COLO668 (cell line): Measurements from ENCODE around the gene SDCBP2.

Experiments used
- DNase-seq: peaks from one replicate; lab custom pipeline; 2025; ENCODE audit not compliant: unreplicated experiment; lab: John Stamatoyannopoulos, UW

The SDCBP2 gene

DNA sequence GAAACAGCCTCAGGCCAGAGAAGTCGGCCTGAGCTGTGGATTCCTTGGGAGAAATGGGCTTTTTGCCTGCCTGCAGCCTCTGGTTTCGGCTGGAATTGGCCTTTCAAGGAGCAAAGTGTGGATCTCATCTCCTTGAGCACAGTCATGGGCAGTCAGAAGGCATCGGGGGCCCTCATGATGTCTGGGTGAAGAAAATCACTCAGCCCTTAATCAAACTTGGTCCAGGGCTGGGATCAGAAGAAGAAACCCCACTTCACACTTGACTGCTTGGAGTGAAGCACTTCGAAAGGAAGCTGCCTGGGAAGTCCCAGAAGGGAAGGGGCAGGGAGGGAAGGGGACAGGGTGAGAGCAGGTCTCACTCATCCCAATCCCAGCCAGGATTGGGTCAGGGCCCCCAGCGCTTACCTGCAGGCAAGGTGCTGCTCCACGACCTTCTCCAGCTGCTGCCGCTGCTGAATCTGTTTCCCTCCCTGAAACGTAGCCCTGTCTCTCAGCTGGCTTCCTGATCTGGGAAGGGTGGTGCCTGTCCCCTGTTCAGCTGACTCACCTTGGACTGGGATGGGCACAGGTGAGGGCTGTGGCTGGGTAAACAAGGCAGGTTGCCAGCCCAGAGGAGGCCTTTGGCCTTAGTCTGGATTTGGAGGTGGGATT lies at the start of gene SDCBP2:
Gene SDCBP2 (minus strand): TSS at position 460 of the 651 bp plus-strand sequence. CDS start 8,723 bp downstream, outside the sequence.
- DNase-seq: peak; percentile 87

DNA sequence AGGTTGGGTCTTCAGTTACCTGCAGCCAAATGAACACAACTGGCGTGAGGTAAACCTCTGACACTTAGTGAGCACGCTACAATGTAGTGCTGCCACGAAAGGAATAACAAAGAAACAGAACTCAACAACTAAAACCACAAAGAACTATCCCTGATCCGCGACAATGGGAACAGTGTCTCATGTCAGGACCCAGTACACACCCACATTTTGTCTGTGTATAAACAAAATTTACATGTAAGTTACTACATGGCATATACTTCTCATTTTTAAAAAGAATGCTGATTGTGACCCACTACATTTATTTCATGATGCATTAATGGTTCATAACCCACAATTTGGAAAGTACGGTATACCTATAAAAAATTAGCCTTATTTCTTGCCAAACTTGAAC lies 49.8 kb upstream of the SDCBP2 start:
- no peak for DNase-seq

DNA sequence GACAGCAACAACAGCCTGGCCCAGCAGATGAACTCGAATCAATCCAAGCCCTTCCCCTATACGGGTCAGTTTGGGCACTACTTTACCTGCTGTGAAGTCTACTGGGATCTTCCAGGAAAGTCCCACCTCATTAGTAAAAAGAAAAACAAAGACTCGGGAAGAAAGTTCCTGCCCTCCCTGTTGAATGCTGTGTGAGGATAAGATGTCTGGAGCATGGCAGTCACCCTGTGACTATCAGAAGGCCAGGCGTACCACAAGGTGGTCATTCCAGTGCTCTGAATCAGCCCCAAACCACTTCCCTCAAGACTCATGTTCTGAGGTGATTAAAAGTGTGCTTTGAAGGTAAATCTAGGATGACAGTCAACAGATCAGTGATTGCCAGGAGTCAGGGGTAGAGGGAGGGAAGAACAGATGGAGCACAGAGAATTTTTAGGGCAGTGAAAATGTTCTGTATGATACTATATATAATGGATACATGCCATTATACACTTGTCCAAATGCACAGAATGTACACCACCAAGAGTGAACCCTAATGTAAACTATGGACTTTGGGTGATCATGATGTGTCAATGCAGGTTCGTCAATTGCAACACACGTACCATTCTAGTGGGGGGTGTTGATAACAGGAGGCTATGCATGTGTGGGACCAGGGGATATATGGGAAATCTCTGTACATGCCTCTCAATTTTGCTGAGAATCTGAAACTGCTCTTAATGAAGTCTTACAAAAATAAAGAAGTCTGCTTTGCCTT lies 49.2 kb upstream of the SDCBP2 start:
- no peak for DNase-seq

DNA sequence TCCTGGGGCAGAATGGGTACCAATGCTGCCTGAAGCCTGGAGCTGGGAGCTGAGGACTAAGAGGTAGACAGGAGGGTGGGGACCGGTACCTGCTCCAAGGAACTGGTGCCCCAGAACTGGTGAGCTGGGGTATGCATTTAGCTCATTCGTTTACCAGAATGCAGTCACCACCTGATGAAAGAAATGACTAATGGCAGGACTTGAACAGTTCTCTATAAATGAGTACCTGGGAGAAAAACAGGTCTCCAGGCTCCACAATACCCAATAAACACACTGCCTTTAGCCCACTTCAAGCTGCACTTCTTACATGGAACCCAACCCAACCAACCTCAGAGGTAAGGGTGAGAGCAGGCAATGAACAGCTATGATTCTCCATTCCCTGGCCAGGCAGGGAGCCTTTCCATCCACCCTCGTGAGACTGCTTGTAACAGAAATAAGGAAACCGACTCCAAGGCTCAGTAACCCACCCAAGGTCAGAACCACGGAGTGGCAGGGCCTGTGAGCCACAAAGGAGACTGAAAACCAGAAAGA lies 48.5 kb upstream of the SDCBP2 start:
- DNase-seq: no peak

DNA sequence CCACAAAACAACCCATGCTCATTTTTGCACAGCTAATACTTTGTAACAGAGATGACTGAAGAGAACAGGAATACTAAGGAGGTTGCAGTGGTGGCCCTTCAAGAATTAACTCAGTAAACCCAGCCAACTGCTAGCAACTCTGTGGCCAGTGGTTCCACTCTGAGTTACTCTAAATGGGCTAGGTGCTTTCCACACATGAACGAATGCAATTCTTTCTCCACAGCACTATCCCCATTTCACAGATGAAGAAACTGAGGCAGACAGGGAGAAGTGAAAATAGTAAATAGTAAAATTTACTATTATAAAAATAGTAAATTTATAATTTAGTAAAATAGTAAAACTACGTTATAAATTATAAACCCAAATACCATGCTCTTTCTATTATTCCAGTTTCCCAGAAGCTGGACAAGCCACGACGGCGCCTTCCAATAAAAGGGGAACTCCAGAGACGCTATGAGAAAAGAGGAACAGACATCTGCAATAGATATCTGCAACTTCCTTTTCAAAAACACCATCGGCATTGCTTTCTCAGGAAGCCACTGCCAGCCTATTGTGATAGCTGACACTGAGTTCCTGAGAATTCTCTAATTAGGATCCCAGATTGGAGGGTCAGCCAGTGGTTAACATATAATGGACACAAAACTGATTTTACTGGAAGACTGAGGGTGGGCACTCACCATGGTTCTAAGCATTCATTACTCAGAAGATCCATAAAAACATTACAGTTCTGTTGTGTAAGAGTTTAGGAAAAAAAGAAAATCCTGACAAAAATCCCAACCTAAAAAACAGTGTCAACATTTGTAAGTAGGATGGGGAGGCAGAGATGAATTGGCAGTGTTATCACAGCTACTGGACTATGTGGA lies 47.7 kb upstream of the SDCBP2 start:
- DNase-seq: no peak

GRCh38 chr20:1376007-1376406 lies 47.1 kb upstream of the SDCBP2 start:
- no peak for DNase-seq

- no peak for DNase-seq
These were observed 46.6 kb upstream of the SDCBP2 start for GRCh38 chr20:1375515-1375914.

DNA sequence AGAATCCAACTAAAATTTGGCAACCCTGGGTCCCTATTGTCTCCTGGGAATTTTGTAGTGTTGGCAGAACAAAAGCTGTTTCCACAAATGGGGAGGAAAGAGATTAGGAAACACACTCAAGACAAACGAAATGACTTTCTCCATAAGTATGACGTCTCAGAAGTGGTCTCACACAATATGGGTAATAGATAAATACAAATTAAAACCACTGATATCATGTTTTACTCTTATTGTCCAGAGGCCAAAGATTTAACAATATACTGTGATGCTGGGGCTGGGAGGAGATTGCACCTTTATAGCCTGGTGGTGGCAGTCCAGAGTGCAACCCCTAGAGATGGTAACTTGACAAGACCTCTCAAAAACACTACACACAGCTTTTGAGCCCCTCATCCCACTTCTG lies 45.3 kb upstream of the SDCBP2 start:
- DNase-seq: no peak

DNA sequence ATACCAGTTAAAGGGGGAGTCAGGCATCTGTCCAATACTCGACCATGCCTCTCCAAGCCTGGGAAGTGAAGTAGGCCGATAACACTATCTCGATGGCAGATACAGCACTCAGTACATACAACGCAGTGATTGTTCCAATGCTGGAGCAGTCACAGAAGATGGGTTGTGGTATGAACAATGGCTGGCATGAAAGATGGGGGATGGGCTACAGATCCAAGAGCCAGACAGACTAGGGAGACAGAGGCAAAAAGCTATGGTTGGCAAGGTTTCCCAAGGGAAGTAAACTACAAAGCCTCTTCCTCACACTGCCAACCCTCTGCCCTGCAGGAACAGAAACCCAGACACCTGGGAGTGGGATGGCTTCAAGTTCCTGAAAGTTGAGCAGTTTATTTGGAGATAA lies 44.7 kb upstream of the SDCBP2 start:
- DNase-seq: no peak

GRCh38 chr20:1373036-1373435 lies 44.1 kb upstream of the SDCBP2 start:
- DNase-seq: no peak

DNA sequence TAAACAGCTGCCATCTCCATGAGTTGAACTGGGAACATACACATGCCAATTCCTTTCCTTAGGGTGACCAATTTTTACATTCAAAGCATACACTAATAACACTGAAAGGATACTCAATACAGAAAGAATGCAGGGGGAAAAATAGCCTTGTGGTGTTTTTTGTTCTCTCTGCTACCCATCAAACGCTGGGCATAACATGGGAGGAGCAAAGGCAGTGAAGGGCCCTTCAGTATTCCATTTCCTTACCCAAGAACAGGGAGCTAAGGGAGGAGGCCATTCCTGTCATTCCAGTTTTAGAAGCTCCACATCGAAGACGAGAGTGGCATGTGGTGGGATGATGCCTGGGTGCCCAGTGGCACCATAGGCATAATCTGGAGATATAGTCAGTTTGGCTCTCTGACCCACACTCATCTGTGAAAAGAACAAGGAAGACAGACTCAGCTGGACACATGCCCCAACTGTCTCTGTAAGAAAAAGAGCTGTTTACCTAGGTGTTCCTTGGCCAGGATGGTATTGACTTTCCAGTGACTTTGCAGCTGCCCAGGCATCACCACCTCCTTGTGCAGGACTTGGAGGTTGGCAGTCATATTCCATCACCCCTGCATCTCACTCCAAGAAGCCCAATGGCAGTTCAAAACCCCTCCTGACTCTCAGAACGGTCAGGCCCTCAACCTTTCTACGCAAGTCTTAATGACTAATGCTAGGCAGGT lies 43.0 kb upstream of the SDCBP2 start:
- DNase-seq: no peak

DNA sequence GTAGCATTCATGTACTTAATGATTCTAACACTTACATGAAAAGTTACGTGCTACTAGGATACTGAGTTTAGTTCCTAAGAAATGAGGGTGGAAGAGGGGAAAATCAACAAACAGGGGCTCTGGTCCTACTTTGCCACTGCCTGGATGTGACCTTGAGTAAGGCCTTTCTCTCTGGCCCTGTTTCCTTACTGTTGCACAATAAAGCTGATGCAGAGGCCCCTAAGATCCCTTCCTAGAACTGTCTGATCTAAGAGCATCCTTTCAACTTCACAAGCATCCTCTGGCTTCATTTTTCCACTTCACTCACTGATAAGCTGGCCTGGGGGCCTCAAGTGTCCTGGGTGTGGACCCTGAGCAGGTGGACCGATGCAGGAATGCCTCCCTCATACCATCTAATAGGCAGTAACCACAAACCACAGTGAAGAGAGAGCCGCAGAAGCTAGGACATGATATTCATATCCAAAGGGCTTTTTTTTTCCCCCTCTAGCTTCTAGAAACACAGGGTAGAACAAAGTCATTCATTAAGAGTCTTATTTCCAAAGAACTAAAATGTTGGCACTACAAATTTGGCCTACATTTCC lies 42.4 kb upstream of the SDCBP2 start:
- no peak for DNase-seq

GRCh38 chr20:1370548-1371110 lies 41.7 kb upstream of the SDCBP2 start:
- DNase-seq: no peak

GRCh38 chr20:1369970-1370369 lies 41.0 kb upstream of the SDCBP2 start:
- DNase-seq: no peak

- DNase-seq: no peak
These were observed 39.7 kb upstream of the SDCBP2 start for GRCh38 chr20:1368448-1369199.

- no peak for DNase-seq
These were observed 38.5 kb upstream of the SDCBP2 start for GRCh38 chr20:1367479-1367878.

GRCh38 chr20:1364106-1364505 lies 35.2 kb upstream of the SDCBP2 start:
- DNase-seq: no peak

- no peak for DNase-seq
These were observed 34.6 kb upstream of the SDCBP2 start for GRCh38 chr20:1363522-1363921.

DNA sequence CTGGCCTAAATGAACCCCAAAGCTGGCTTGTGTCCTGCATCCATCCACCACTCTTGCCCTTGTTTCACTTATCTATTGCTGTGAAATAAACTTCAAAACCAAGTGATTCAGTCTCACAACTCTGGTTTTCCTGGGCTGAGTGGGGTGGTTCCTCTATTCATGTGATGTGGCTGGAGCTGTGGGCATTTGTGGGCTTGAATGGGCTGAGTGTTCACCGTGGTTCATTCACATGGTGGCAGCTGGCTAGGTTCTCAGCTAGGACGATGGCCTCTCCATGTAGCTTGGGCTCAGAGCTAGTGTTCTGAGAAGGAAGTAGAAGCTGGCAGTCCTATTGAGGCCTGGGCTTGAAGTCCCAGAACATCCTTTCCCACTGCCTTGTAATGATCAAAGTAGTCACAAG lies 33.5 kb upstream of the SDCBP2 start:
- DNase-seq: no peak
